Measurements from ENCODE around the gene UBAC1. TPM values are rescaled to one million over a fixed set of nuclear protein-coding genes. Genes with fewer than 3 reads are reported as not detected.

The UBAC1 gene
- total RNA-seq, 1 donor = 29.0 TPM

DNA sequence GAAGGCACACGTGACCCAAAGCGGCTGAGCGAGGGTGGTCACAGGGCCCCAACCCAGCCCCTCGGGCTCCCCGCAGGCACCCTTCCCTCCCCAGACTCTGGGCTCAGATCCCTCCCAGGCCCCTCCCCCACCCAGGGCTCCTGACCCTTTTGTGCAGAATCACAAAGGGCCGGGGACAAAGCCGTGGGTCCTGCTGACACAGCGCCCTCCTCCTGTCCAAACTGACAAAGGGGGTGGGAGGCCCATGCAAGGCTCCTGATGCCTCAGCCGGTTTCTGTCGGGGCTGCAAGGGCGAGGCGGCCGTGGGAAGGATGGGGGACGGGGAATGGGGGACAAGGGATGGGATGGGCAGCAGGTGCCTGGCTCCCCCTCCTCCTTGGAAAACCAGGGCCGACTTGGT lies 43.5 kb upstream of the UBAC1 start:
- Histone ChIP-seq H3K36me3 (ENCODE audit: insufficient read depth, low read length) (peaks cover 8% of the 10 kb centered on the region), H2AFZ (ENCODE audit: low read length) (no peak overlapping the region), H3K4me1 (ENCODE audit: insufficient read depth, low read length) (peaks cover 7% of the 10 kb centered on the region), H3K27me3 (ENCODE audit: insufficient read depth, low read length) (no peaks in the 10 kb centered on the region), H3K4me2 (ENCODE audit: insufficient read depth, low read length) (no peak overlapping the region), H3K9me3 (ENCODE audit: low read depth, low read length) (no peaks in the 10 kb centered on the region), H3K4me3 (ENCODE audit: insufficient read depth, low read length) (no peak overlapping the region), H3K79me2 (ENCODE audit: insufficient read depth, low read length) (no peaks in the 10 kb centered on the region), H4K20me1 (ENCODE audit: insufficient read depth, low read length) (peaks cover 26% of the 10 kb centered on the region), H3K27ac (ENCODE audit: low read depth, low read length) (no peak overlapping the region)
- TF ChIP-seq, protein P1, sequence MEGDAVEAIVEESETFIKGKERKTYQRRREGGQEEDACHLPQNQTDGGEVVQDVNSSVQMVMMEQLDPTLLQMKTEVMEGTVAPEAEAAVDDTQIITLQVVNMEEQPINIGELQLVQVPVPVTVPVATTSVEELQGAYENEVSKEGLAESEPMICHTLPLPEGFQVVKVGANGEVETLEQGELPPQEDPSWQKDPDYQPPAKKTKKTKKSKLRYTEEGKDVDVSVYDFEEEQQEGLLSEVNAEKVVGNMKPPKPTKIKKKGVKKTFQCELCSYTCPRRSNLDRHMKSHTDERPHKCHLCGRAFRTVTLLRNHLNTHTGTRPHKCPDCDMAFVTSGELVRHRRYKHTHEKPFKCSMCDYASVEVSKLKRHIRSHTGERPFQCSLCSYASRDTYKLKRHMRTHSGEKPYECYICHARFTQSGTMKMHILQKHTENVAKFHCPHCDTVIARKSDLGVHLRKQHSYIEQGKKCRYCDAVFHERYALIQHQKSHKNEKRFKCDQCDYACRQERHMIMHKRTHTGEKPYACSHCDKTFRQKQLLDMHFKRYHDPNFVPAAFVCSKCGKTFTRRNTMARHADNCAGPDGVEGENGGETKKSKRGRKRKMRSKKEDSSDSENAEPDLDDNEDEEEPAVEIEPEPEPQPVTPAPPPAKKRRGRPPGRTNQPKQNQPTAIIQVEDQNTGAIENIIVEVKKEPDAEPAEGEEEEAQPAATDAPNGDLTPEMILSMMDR (IDR thresholded peaks at IDR 0.05; ENCODE audit: extremely low read depth, low read depth, low read length) = no peak
- no peak for DNase-seq (ENCODE audit: insufficient read length, low spot score, missing footprints)

DNA sequence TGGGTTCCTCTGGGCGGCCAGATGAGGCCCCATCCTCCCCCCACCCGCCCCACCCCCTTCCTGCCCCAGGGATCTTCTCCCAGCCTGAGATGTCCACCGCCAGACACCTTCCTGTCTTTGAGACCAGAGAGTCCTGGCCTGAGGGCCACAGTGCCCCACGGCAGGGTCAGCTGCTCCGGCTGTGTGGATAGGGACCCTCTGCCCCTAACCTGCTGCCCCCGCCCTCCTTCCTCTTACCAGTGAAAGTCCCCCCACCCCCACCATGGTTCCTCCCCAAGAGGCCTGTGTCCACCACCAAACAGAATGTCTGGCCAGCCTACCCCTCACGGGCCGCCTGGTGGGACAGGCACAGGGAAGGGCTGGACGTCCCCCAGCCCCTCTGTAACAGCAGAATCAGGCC lies 43.0 kb upstream of the UBAC1 start:
- TF ChIP-seq, protein P1 (IDR thresholded peaks at IDR 0.05; ENCODE audit: extremely low read depth, low read depth, low read length) = no peak
- Histone ChIP-seq H3K4me1 (ENCODE audit: insufficient read depth, low read length) (peaks cover 7% of the 10 kb centered on the region), H3K79me2 (ENCODE audit: insufficient read depth, low read length) (no peaks in the 10 kb centered on the region), H2AFZ (ENCODE audit: low read length) (no peak overlapping the region), H3K27me3 (ENCODE audit: insufficient read depth, low read length) (no peaks in the 10 kb centered on the region), H3K4me2 (ENCODE audit: insufficient read depth, low read length) (no peak overlapping the region), H3K4me3 (ENCODE audit: insufficient read depth, low read length) (no peak overlapping the region), H3K27ac (ENCODE audit: low read depth, low read length) (no peak overlapping the region), H3K9me3 (ENCODE audit: low read depth, low read length) (no peaks in the 10 kb centered on the region), H3K36me3 (ENCODE audit: insufficient read depth, low read length) (peaks cover 8% of the 10 kb centered on the region), H4K20me1 (ENCODE audit: insufficient read depth, low read length) (peaks cover 21% of the 10 kb centered on the region)
- no peak for DNase-seq (ENCODE audit: insufficient read length, low spot score, missing footprints)

DNA sequence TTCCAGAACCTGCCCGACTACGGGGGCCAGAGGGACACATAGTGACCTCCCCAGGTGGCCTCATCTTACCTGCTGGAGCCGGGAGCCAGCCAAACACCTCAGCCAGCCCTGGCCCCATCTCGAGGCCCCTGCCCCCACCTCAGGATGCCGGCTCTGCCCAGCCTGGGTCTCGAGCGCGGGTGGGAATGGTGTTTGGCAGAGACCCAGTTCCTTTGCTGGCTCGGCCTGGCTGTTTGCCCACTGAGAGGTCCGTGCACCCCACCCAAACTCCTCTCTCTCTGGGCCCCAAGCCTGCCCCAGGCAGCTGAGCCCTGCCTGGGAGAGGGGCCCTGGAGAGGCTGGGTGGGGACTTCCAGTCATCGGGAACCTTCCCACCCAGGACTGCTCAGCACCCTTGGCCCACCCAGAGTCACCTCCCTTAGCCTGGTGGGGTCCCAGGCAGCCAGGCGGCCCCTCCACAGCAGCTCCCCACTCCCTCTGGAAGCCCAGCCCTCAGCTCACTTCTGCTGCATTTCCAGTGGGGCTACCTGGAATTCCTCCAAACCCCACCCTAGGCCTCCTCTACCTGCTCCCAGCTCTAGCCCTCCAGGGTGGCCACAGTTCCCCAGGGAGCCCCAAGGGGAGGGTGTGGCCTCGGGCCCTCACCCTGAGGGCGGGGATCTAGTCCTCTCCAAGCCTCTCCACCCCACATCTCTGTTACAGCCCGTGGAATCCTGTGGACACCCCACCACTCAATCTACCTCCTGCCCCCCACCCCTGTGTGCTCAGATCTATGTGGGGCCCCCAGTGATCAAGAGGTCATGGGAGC lies 42.4 kb upstream of the UBAC1 start:
- no peaks in the 10 kb centered on the region for H3K9me3 ChIP-seq (ENCODE audit: low read depth, low read length)
- H3K4me2 ChIP-seq (ENCODE audit: insufficient read depth, low read length) = no peak overlapping the region
- H4K20me1 ChIP-seq (ENCODE audit: insufficient read depth, low read length) = peaks cover 17% of the 10 kb centered on the region
- no peaks in the 10 kb centered on the region for H3K79me2 ChIP-seq (ENCODE audit: insufficient read depth, low read length)
- no peak overlapping the region for H3K4me3 ChIP-seq (ENCODE audit: insufficient read depth, low read length)
- peaks cover 5% of the 10 kb centered on the region for H3K4me1 ChIP-seq (ENCODE audit: insufficient read depth, low read length)
- TF ChIP-seq, protein P1 (IDR thresholded peaks at IDR 0.05; ENCODE audit: extremely low read depth, low read depth, low read length) = no peak
- H2AFZ ChIP-seq (ENCODE audit: low read length) = no peak overlapping the region
- no peak for DNase-seq (ENCODE audit: insufficient read length, low spot score, missing footprints)
- H3K27ac ChIP-seq (ENCODE audit: low read depth, low read length) = no peak overlapping the region
- H3K27me3 ChIP-seq (ENCODE audit: insufficient read depth, low read length) = no peaks in the 10 kb centered on the region
- H3K36me3 ChIP-seq (ENCODE audit: insufficient read depth, low read length) = peaks cover 8% of the 10 kb centered on the region

DNA sequence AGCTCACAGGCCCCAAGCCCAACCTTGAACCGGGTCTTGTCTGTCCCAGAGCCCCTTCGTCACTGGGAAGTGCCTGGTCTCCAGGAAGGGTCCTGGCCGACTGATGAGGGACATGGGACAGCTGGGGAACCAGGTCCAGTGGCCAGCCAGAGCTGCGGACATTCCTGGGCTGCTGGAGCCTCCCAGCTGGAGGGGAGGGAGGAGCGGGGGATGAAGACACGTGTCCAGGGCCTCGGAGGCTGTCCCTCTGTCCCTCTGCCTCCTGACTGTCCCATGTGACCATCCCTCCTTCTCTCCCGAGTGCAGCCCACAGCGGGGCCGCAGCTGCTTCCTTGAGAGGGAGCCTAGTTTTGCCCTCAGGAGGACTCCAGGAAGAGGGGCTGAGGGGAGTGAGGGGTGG lies 41.7 kb upstream of the UBAC1 start:
- no peak overlapping the region for H3K4me3 ChIP-seq (ENCODE audit: insufficient read depth, low read length)
- no peak overlapping the region for H3K27ac ChIP-seq (ENCODE audit: low read depth, low read length)
- peaks cover 5% of the 10 kb centered on the region for H3K36me3 ChIP-seq (ENCODE audit: insufficient read depth, low read length)
- H3K4me2 ChIP-seq (ENCODE audit: insufficient read depth, low read length) = no peak overlapping the region
- no peaks in the 10 kb centered on the region for H3K79me2 ChIP-seq (ENCODE audit: insufficient read depth, low read length)
- H3K27me3 ChIP-seq (ENCODE audit: insufficient read depth, low read length) = no peaks in the 10 kb centered on the region
- no peak overlapping the region for H2AFZ ChIP-seq (ENCODE audit: low read length)
- no peaks in the 10 kb centered on the region for H3K4me1 ChIP-seq (ENCODE audit: insufficient read depth, low read length)
- no peak for DNase-seq (ENCODE audit: insufficient read length, low spot score, missing footprints)
- peaks cover 9% of the 10 kb centered on the region for H4K20me1 ChIP-seq (ENCODE audit: insufficient read depth, low read length)
- H3K9me3 ChIP-seq (ENCODE audit: low read depth, low read length) = no peaks in the 10 kb centered on the region
- TF ChIP-seq, protein P1 (IDR thresholded peaks at IDR 0.05; ENCODE audit: extremely low read depth, low read depth, low read length) = no peak

All from osteoblast (primary cell).